Measurements from ENCODE around the gene KCNH8.

GRCh38 chr3:19396726-19397125 is 248.4 kb downstream of the KCNH8 start:
- TF ChIP-seq EZH2 (IDR thresholded peaks at IDR 0.05; ENCODE audit: borderline replicate concordance, insufficient read depth, low read length, poor library complexity, severe bottlenecking) = no peak
- TF ChIP-seq, protein P1, sequence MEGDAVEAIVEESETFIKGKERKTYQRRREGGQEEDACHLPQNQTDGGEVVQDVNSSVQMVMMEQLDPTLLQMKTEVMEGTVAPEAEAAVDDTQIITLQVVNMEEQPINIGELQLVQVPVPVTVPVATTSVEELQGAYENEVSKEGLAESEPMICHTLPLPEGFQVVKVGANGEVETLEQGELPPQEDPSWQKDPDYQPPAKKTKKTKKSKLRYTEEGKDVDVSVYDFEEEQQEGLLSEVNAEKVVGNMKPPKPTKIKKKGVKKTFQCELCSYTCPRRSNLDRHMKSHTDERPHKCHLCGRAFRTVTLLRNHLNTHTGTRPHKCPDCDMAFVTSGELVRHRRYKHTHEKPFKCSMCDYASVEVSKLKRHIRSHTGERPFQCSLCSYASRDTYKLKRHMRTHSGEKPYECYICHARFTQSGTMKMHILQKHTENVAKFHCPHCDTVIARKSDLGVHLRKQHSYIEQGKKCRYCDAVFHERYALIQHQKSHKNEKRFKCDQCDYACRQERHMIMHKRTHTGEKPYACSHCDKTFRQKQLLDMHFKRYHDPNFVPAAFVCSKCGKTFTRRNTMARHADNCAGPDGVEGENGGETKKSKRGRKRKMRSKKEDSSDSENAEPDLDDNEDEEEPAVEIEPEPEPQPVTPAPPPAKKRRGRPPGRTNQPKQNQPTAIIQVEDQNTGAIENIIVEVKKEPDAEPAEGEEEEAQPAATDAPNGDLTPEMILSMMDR (IDR thresholded peaks at IDR 0.05; ENCODE audit: poor library complexity, severe bottlenecking) = no peak
- no peak for TF ChIP-seq POLR2AphosphoS5 (IDR thresholded peaks at IDR 0.05)
- no peak for TF ChIP-seq EP300 (conservative IDR thresholded peaks at IDR 0.05; ENCODE audit: poor library complexity, severe bottlenecking)
